ENCODE data around the gene ADAMTS6.

The ADAMTS6 gene

DNA sequence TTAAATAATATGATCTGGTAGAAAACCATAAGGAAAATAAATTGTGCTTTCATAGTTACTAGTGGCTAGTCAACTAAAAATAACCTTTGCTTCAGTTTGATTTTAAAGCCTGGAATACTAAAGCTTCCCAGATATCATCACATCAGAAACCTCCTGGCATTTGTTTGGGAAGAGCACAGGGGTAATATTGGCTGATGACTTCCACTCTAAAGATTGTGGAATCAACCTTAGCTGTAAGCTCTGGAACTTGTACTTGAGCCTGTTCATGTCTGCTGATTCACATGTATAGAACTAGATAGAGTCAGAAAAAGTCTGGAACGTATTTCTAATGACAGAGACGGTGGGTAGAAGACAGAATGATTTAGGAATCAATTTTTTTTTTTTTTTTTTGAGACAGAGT lies 367.9 kb downstream of the ADAMTS6 start:
- H3K4me1 Mint-ChIP-seq (ENCODE audit: low read depth), result no peaks in the 10 kb centered on the region
- H3K27ac Mint-ChIP-seq, result no peak overlapping the region

GRCh38 chr5:65111961-65112658 lies 369.6 kb downstream of the ADAMTS6 start:
- peaks cover 7% of the 10 kb centered on the region for H3K27me3 Mint-ChIP-seq
- intact Hi-C loops (cut with micrococcal nuclease), result no loop called here
- H3K27ac Mint-ChIP-seq, result no peak overlapping the region
- H3K9me3 Mint-ChIP-seq, result peaks cover 1% of the 10 kb centered on the region
- H3K4me3 Mint-ChIP-seq, result no peak overlapping the region
- no peaks in the 10 kb centered on the region for H3K36me3 Mint-ChIP-seq (ENCODE audit: low read depth)
- H3K4me1 Mint-ChIP-seq (ENCODE audit: low read depth), result no peaks in the 10 kb centered on the region

More for the DNA sequence above, 367.9 kb downstream of the ADAMTS6 start:
- intact Hi-C loops (cut with micrococcal nuclease), result no loop called here
- Mint-ChIP-seq H3K9me3 (peaks cover 13% of the 10 kb centered on the region), H3K4me3 (no peak overlapping the region), H3K36me3 (ENCODE audit: low read depth) (no peaks in the 10 kb centered on the region), H3K27me3 (peaks cover 5% of the 10 kb centered on the region)

DNA sequence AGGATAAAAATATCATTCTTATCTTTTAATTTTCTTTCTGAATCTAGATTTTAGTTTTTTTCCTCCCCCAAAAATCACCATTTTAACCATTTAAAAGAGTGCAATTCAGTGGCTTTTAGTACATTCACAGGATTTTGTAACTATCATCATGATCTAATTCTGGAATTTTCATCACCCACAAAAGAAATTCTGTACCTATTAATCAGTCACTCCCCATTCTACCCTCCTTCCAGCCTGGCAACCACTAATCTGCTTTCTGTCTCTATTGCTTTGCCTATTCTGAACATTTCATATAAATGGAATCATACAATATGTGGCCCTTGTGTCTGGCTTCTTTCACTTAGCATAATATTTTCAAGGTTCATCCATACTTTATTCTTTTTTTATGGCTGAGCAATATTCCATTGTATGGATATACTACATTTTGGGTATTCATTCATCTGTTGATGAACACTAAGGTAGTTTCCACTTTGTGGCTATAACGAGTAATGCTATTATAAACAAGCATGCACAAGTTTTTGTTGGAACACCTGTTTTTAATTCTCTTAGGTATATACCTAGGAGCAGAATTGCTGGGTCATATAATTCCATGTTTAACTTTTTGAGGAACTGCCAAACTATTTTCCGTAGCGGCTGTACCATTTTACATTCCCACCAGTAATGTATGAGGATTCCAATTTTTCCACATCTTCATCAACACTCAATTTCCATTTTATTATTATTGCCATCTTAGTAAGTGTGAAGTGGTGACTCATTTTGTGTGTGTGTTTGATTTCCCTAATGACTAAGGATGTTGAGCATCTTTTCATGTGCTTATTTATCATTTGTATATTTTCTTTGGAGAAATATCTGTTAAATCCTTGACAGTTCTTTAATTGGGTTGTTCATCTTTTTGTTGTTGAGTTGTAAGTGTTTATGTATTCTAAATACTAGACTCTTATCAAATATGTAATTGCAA lies 372.7 kb downstream of the ADAMTS6 start:
- intact Hi-C loops (cut with micrococcal nuclease), result loop anchor here (10.0 kb wide), 1 partner anchor 144 kb away; no protein-coding TSS in a partner anchor
- no peaks in the 10 kb centered on the region for H3K4me1 Mint-ChIP-seq (ENCODE audit: low read depth)
- H3K27me3 Mint-ChIP-seq, result peaks cover 11% of the 10 kb centered on the region
- H3K27ac Mint-ChIP-seq, result no peak overlapping the region
- H3K4me3 Mint-ChIP-seq, result no peak overlapping the region
- H3K9me3 Mint-ChIP-seq, result no peaks in the 10 kb centered on the region
- no peaks in the 10 kb centered on the region for H3K36me3 Mint-ChIP-seq (ENCODE audit: low read depth)

GRCh38 chr5:65105301-65105700 lies 376.4 kb downstream of the ADAMTS6 start:
- Mint-ChIP-seq H3K4me3 (no peak overlapping the region), H3K36me3 (ENCODE audit: low read depth) (no peaks in the 10 kb centered on the region)
- intact Hi-C loops (cut with micrococcal nuclease), result loop anchor here (10.0 kb wide), 1 partner anchor 140 kb away; no protein-coding TSS in a partner anchor

DNA sequence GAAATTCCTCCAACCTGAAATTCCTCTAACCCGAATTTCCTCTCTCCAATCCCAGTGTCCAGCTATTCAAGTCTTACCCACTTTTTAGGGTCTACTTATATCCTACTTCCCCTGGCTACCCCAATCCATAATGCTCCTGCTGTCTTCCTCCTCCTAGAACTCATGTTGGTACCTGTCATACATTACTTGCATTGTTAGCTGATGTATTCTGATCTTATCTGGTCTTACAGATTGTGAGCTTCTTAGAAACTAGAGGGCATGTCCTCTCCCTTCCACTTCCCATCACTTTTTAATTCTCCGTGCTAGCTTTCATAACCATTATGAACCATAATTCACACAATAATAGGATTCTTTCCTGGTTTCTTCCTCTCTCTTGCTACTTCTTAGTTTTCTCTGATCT lies 376.9 kb downstream of the ADAMTS6 start:
- H3K9me3 Mint-ChIP-seq, result no peaks in the 10 kb centered on the region
- no peak overlapping the region for H3K4me3 Mint-ChIP-seq
- no peak overlapping the region for H3K27ac Mint-ChIP-seq
- peaks cover 16% of the 10 kb centered on the region for H3K4me1 Mint-ChIP-seq (ENCODE audit: low read depth)
- no peaks in the 10 kb centered on the region for H3K36me3 Mint-ChIP-seq (ENCODE audit: low read depth)
- intact Hi-C loops (cut with micrococcal nuclease), result loop anchor here (5.0 to 10.0 kb wide), 2 partner anchors 68 to 140 kb away; no protein-coding TSS in a partner anchor
- peaks cover 27% of the 10 kb centered on the region for H3K27me3 Mint-ChIP-seq

More at GRCh38 chr5:65105301-65105700, 376.4 kb downstream of the ADAMTS6 start:
- Mint-ChIP-seq H3K27ac (no peak overlapping the region), H3K27me3 (peaks cover 28% of the 10 kb centered on the region), H3K4me1 (ENCODE audit: low read depth) (peaks cover 16% of the 10 kb centered on the region), H3K9me3 (no peaks in the 10 kb centered on the region)

GRCh38 chr5:65103756-65104440 lies 377.8 kb downstream of the ADAMTS6 start:
- Mint-ChIP-seq H3K4me1 (ENCODE audit: low read depth) (peaks cover 19% of the 10 kb centered on the region), H3K27ac (no peak overlapping the region), H3K27me3 (peaks cover 27% of the 10 kb centered on the region), H3K4me3 (peak overlapping the region; percentile 75), H3K36me3 (ENCODE audit: low read depth) (no peaks in the 10 kb centered on the region), H3K9me3 (no peaks in the 10 kb centered on the region)
- intact Hi-C loops (cut with micrococcal nuclease), result loop anchor here (5.0 to 10.0 kb wide), 2 partner anchors 67 to 139 kb away; no protein-coding TSS in a partner anchor

GRCh38 chr5:65102976-65103711 lies 378.6 kb downstream of the ADAMTS6 start:
- intact Hi-C loops (cut with micrococcal nuclease), result loop anchor here (5.0 to 10.0 kb wide), 2 partner anchors 66 to 138 kb away; no protein-coding TSS in a partner anchor
- Mint-ChIP-seq H3K36me3 (ENCODE audit: low read depth) (no peaks in the 10 kb centered on the region), H3K9me3 (no peaks in the 10 kb centered on the region), H3K4me1 (ENCODE audit: low read depth) (peaks cover 26% of the 10 kb centered on the region), H3K4me3 (peak overlapping the region; percentile 75), H3K27ac (peak overlapping the region; percentile 79), H3K27me3 (peaks cover 26% of the 10 kb centered on the region)

DNA sequence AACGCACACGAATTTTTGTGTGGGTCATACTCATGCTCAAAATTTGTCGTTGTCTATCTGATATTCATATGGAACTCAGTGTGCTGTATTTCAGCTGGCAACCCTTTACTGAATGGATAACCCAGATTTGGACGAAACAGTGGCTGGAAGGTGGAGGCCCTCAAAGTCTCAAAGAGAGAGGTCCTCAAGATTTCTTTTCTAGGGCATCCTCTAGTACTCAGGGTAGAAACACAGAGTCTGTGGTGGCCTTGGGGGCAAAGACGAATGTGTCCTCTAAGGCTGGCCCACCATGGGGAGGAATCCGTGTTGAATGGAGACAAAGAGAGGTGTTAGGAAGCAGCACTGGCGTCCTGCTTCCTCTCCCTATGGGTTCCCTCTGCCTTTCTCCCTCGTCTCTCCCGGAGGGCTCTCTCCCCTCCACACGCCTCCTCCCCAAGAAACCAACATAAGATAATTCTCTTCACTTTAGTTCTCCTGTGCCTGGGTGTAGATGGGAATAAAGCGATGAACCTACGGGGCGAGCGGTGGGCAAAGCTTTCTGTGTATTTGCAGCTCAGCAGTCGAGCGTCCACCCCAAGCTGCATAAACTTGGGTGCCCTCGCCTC lies 379.2 kb downstream of the ADAMTS6 start:
- Mint-ChIP-seq H3K27me3 (peaks cover 25% of the 10 kb centered on the region), H3K9me3 (no peaks in the 10 kb centered on the region), H3K4me1 (ENCODE audit: low read depth) (peaks cover 27% of the 10 kb centered on the region), H3K27ac (peak overlapping the region; percentile 79), H3K4me3 (peak overlapping the region; percentile 75), H3K36me3 (ENCODE audit: low read depth) (no peaks in the 10 kb centered on the region)
- intact Hi-C loops (cut with micrococcal nuclease), result loop anchor here (5.0 to 10.0 kb wide), 2 partner anchors 65 to 138 kb away; no protein-coding TSS in a partner anchor

DNA sequence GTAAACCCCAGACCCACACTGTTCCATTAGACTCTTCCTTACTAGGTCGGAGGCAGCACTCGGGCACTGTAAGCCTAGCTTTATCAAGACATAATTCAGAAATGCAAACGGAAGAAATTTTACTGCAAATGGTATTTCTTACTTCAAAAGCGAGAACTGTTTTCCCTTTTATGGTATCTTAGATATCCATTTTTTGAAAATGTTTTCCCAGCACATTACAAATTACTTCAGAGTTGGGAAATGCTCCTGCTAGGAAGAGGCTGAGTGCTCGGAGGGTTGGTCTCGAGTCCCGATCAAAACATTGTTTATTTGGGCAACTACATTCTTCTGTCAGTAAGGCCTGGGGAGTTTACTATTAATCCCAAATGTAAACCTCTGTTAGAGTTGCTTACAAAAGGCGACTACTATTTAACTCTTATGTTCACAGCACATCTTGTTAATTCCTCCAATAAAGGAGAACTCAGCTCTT lies 380.1 kb downstream of the ADAMTS6 start:
- Mint-ChIP-seq H3K27me3 (peaks cover 28% of the 10 kb centered on the region), H3K4me3 (no peak overlapping the region)

GRCh38 chr5:65100911-65101631 lies 380.6 kb downstream of the ADAMTS6 start:
- H3K36me3 Mint-ChIP-seq (ENCODE audit: low read depth), result no peaks in the 10 kb centered on the region
- H3K4me3 Mint-ChIP-seq, result no peak overlapping the region
- peaks cover 27% of the 10 kb centered on the region for H3K4me1 Mint-ChIP-seq (ENCODE audit: low read depth)
- H3K27me3 Mint-ChIP-seq, result peaks cover 28% of the 10 kb centered on the region
- no peak overlapping the region for H3K27ac Mint-ChIP-seq
- H3K9me3 Mint-ChIP-seq, result no peaks in the 10 kb centered on the region
- intact Hi-C loops (cut with micrococcal nuclease), result loop anchor here (5.0 to 10.0 kb wide), 2 partner anchors 64 to 136 kb away; no protein-coding TSS in a partner anchor

More for the DNA sequence above, 380.1 kb downstream of the ADAMTS6 start:
- intact Hi-C loops (cut with micrococcal nuclease), result loop anchor here (5.0 to 10.0 kb wide), 2 partner anchors 64 to 137 kb away; no protein-coding TSS in a partner anchor
- H3K27ac Mint-ChIP-seq, result no peak overlapping the region
- H3K9me3 Mint-ChIP-seq, result no peaks in the 10 kb centered on the region
- H3K4me1 Mint-ChIP-seq (ENCODE audit: low read depth), result peaks cover 27% of the 10 kb centered on the region
- H3K36me3 Mint-ChIP-seq (ENCODE audit: low read depth), result no peaks in the 10 kb centered on the region
